Measurements from ENCODE around the gene GCN1.

The GCN1 gene

GRCh38 chr12:120229487-120230325, 35.2 kb upstream of the GCN1 start:
- DNase-seq = no peak

- DNase-seq = no peak
Observed at GRCh38 chr12:120229071-120229486, 34.6 kb upstream of the GCN1 start.

GRCh38 chr12:120228291-120229070, 34.0 kb upstream of the GCN1 start:
- peak; percentile 84 for DNase-seq

GRCh38 chr12:120228041-120228290, 33.5 kb upstream of the GCN1 start:
- no peak for DNase-seq

- no peak for DNase-seq
Observed at GRCh38 chr12:120227233-120228040, 32.9 kb upstream of the GCN1 start.

GRCh38 chr12:120225852-120226640, 31.5 kb upstream of the GCN1 start:
- no peak for DNase-seq

GRCh38 chr12:120225200-120225558, 30.7 kb upstream of the GCN1 start:
- no peak for DNase-seq

- no peak for DNase-seq
Observed at GRCh38 chr12:120224304-120225199, 30.0 kb upstream of the GCN1 start.

GRCh38 chr12:120223458-120224303, 29.2 kb upstream of the GCN1 start:
- no peak for DNase-seq

- no peak for DNase-seq
Observed at GRCh38 chr12:120222288-120222832, 27.8 kb upstream of the GCN1 start.

- DNase-seq = no peak
Observed at GRCh38 chr12:120221576-120221900, 27.0 kb upstream of the GCN1 start.

- DNase-seq = no peak
Observed at GRCh38 chr12:120220838-120221575, 26.5 kb upstream of the GCN1 start.

- DNase-seq = no peak
Observed at GRCh38 chr12:120218680-120219606, 24.4 kb upstream of the GCN1 start.

- DNase-seq = no peak
Observed at GRCh38 chr12:120216742-120217605, 22.5 kb upstream of the GCN1 start.

- no peak for DNase-seq
Observed at GRCh38 chr12:120215766-120216735, 21.5 kb upstream of the GCN1 start.

- no peak for DNase-seq
Observed at GRCh38 chr12:120215357-120215735, 20.8 kb upstream of the GCN1 start.
